ENCODE results near the gene PARS2.

PARS2 gene

DNA sequence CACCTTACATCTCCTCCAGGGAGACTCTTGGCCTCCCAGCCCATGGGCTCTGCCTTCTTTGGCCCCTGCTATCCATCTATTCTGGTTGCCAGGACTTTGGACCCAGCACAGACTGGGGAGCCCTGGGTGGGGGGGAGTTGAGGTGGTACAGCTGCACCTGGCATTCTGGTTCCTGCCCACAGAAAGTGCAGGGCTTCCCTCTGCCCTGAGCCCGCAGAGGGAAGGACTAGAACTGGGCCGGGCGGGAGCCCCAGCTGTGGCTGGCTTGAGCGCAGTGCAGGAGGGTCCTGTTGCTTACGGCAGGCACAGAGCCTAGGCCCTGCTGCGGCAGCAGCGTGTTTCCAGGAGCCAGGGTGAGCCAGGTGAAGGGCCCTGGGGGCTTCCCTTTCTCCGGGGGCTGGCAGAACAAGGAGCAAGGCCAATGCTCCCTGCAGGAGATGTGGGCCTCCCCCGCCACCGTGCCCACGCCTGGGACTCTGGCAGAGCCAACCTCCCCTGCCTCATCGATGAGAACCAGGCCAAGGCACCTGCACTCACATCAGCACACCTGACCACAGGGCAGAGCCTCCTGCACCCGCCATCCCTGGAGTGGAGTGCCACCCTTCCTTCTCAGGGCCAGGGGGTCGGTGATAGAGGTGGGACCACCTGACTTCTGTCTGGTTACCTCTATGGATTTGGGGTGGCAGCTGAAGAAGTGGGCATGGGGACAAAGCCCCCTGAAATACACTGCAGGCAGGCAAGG lies 16.1 kb downstream of the PARS2 start:
- Mint-ChIP-seq H3K4me1 (no peaks in the 10 kb centered on the region), H3K27ac (no peak overlapping the region), H3K9me3 (no peaks in the 10 kb centered on the region), H3K36me3 (ENCODE audit: low read depth) (peaks cover 5% of the 10 kb centered on the region), H3K4me3 (no peak overlapping the region), H3K27me3 (ENCODE audit: low read depth) (peaks cover 3% of the 10 kb centered on the region)
- TF ChIP-seq, protein P1, sequence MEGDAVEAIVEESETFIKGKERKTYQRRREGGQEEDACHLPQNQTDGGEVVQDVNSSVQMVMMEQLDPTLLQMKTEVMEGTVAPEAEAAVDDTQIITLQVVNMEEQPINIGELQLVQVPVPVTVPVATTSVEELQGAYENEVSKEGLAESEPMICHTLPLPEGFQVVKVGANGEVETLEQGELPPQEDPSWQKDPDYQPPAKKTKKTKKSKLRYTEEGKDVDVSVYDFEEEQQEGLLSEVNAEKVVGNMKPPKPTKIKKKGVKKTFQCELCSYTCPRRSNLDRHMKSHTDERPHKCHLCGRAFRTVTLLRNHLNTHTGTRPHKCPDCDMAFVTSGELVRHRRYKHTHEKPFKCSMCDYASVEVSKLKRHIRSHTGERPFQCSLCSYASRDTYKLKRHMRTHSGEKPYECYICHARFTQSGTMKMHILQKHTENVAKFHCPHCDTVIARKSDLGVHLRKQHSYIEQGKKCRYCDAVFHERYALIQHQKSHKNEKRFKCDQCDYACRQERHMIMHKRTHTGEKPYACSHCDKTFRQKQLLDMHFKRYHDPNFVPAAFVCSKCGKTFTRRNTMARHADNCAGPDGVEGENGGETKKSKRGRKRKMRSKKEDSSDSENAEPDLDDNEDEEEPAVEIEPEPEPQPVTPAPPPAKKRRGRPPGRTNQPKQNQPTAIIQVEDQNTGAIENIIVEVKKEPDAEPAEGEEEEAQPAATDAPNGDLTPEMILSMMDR (IDR thresholded peaks at IDR 0.05; ENCODE audit: unreplicated experiment in 3 of 3), result no peak

DNA sequence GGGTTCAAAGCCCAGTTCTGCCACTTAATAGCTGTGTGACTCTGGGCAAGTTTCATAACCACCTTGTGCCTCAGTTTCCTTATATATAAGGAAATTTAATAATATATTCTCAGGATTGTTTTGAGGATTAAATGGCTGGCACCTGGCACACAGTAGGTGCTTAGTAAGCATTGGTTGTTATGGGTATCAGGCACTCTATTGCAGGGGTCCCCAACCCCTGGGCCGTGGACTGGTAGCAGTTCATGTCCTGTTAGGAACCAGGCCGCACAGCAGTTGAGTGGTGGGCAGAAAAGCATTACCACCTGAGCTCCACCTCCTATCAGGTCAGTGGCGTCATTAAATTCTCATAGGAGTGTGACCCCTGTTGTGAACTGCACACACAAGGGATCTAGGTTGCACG lies 18.5 kb downstream of the PARS2 start:
- Mint-ChIP-seq H3K4me3 (no peak overlapping the region), H3K27me3 (ENCODE audit: low read depth) (peaks cover 3% of the 10 kb centered on the region), H3K36me3 (ENCODE audit: low read depth) (peaks cover 21% of the 10 kb centered on the region), H3K4me1 (no peaks in the 10 kb centered on the region), H3K27ac (no peak overlapping the region), H3K9me3 (no peaks in the 10 kb centered on the region)
- TF ChIP-seq, protein P1 (IDR thresholded peaks at IDR 0.05; ENCODE audit: unreplicated experiment in 3 of 3), result no peak

DNA sequence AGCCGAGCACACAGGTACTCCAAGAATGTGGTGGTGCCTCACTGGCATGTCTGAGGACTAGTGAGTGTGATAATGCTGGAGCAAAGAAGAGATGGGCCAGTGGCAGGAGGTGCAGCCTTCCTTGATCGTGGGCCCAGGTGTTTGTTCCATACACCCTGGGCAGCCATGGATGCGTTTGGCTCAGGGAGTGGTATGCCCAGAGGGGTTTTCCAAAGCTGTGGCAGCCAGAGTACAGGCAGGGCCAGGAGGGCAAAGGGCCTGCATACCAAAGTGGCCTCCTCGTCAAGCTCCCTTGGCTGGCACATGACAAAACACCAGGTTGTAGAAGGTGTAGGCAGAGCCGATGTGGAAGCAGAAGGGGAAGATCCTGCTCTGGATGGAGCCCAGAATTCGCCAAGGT lies 19.0 kb downstream of the PARS2 start:
- H3K27ac Mint-ChIP-seq, result no peak overlapping the region
- H3K36me3 Mint-ChIP-seq (ENCODE audit: low read depth), result peaks cover 24% of the 10 kb centered on the region
- H3K4me3 Mint-ChIP-seq, result no peak overlapping the region
- TF ChIP-seq, protein P1 (IDR thresholded peaks at IDR 0.05; ENCODE audit: unreplicated experiment in 3 of 3), result no peak
- peaks cover 3% of the 10 kb centered on the region for H3K27me3 Mint-ChIP-seq (ENCODE audit: low read depth)
- H3K4me1 Mint-ChIP-seq, result no peaks in the 10 kb centered on the region
- H3K9me3 Mint-ChIP-seq, result no peaks in the 10 kb centered on the region

DNA sequence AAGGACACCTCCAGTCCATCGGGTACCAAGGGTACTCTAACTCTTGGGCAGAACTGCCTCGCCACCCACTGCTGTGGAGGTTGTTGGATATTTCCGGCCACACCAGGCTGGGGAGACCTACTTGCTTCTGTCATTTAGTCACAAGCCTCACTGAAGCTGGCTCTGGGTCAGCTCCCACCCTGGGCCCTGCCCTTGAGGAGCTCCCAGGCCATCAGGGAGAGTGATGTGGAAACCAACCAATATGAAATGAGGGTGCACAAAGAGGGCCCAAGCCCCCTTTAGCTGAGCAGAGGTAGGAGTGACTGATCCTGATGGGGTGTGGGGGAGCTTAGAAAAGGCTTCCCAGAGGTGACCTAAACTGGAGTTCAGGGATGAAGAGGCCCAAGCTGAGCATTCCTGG lies 19.6 kb downstream of the PARS2 start:
- Mint-ChIP-seq H3K4me3 (no peak overlapping the region), H3K27ac (no peak overlapping the region), H3K27me3 (ENCODE audit: low read depth) (peaks cover 1% of the 10 kb centered on the region), H3K36me3 (ENCODE audit: low read depth) (peaks cover 24% of the 10 kb centered on the region), H3K9me3 (no peaks in the 10 kb centered on the region), H3K4me1 (no peaks in the 10 kb centered on the region)
- TF ChIP-seq, protein P1 (IDR thresholded peaks at IDR 0.05; ENCODE audit: unreplicated experiment in 3 of 3), result no peak

DNA sequence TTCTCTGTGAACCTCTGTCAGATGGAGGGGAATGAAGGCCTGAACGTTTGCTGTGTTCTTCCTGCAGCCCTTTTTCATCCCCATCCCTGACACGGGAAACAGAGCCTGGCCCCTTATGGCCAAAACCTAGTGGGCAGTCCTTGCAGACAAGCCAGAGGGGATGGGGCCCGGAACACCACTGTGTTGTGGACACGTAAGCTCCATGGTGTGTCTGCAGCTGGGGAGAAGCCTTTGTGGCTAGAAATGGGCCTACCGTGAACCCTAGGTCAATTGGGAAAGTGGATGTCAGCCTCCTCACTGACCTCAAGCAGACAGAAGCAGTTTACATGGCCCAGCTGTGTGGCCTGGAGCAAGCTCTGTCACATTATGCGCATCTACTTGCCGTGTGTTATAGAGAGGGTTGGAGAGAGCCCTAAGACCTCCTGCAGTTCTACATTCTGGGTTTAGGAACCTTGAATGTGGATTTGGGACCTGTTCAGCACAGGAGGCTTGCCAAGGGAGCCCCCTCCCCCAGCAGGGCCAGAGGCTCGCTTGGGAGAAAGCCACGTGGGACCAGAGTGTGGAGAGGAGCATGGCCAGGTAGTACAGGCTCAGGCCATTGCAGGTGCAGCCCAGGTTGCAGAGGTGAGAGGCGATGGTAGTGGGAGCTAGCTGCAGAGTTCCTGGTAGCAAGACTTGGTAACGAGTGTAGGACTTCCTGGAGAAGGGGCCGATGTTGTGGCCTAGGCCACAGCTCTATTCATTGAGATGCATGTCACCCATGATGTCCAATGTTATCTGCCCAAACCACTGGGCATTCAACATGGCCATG lies 20.7 kb downstream of the PARS2 start:
- Mint-ChIP-seq H3K4me1 (no peaks in the 10 kb centered on the region), H3K4me3 (no peak overlapping the region), H3K27ac (no peak overlapping the region), H3K9me3 (no peaks in the 10 kb centered on the region), H3K36me3 (ENCODE audit: low read depth) (peaks cover 30% of the 10 kb centered on the region), H3K27me3 (ENCODE audit: low read depth) (no peaks in the 10 kb centered on the region)
- TF ChIP-seq, protein P1 (IDR thresholded peaks at IDR 0.05; ENCODE audit: unreplicated experiment in 3 of 3), result no peak

Data from nephron (organoid).